GM12892 (cell line): ENCODE results near the gene CDC5L.

Experiments used
- POLR2A ChIP-seq: IDR thresholded peaks from 2 replicates; pipeline ENCODE4 v1.6.1; 2011; ENCODE audit warnings: low read depth, low read length, control low read depth
- POLR2AphosphoS5 ChIP-seq: IDR thresholded peaks from 2 replicates; pipeline ENCODE4 v1.6.1; 2011; ENCODE audit warnings: low read depth, low read length, control low read depth
- TAF1 ChIP-seq: IDR thresholded peaks from 2 replicates; pipeline ENCODE4 v1.6.1; 2011; ENCODE audit warnings: low read depth, mild to moderate bottlenecking, control low read depth, low read length, borderline replicate concordance

- TF ChIP-seq POLR2A (no peak), TAF1 (no peak), POLR2AphosphoS5 (no peak)
These were observed 43.7 kb downstream of the CDC5L start for GRCh38 chr6:44431118-44431725.
